MM.1S (cell line): ENCODE measurements around the gene EGFLAM.

Experiments
- DNase-seq: peaks from one replicate; pipeline ENCODE4 v3.0.0-alpha.2; 2015
- H2AFZ ChIP-seq: fragments of 300-600 bp; sonication (generic); 2 replicates; pipeline ENCODE4 v1.6.0; 2016; ENCODE audit warnings: antibody characterized with exemption, low read length
- H3F3A ChIP-seq: fragments of 300-600 bp; sonication (generic); 2 replicates; pipeline ENCODE4 v1.6.1; 2016; ENCODE audit warnings: mild to moderate bottlenecking, antibody characterized with exemption, low read length, moderate library complexity, mixed read lengths; ENCODE audit not compliant: insufficient read depth
- H3K27ac ChIP-seq: fragments of 300-600 bp; sonication (generic); 2 replicates; pipeline ENCODE4 v1.5.1; 2016; ENCODE audit warnings: mild to moderate bottlenecking, low read length
- H3K27me3 ChIP-seq: fragments of 300-600 bp; sonication (generic); replicated peaks from 2 replicates; pipeline ENCODE4 v1.6.0; 2016; ENCODE audit warnings: low read length; ENCODE audit not compliant: insufficient read depth
- H3K36me3 ChIP-seq: fragments of 300-600 bp; sonication (generic); replicated peaks from 2 replicates; pipeline ENCODE4 v1.6.1; 2016; ENCODE audit warnings: mild to moderate bottlenecking, low read length, mixed read lengths; ENCODE audit not compliant: insufficient read depth
- H3K4me1 ChIP-seq: fragments of 300-600 bp; sonication (generic); 2 replicates; pipeline ENCODE4 v1.6.1; 2016; ENCODE audit warnings: low read length, mixed read lengths
- H3K4me2 ChIP-seq: fragments of 300-600 bp; sonication (generic); 2 replicates; pipeline ENCODE4 v1.6.0; 2016; ENCODE audit warnings: low read depth, low read length
- H3K4me3 ChIP-seq: fragments of 300-600 bp; sonication (generic); 2 replicates; pipeline ENCODE4 v1.5.1; 2016; ENCODE audit warnings: low read length, mixed read lengths
- H3K79me2 ChIP-seq: fragments of 300-600 bp; sonication (generic); 2 replicates; pipeline ENCODE4 v1.6.1; 2016; ENCODE audit warnings: mixed run types, low read length, mixed read lengths
- H3K9ac ChIP-seq: fragments of 300-600 bp; sonication (generic); 2 replicates; pipeline ENCODE4 v1.6.1; 2016; ENCODE audit warnings: low read length, mixed read lengths
- H3K9me2 ChIP-seq: fragments of 300-600 bp; sonication (generic); replicated peaks from 2 replicates; pipeline ENCODE4 v1.6.1; 2016; ENCODE audit warnings: mild to moderate bottlenecking, low read length, mixed read lengths; ENCODE audit not compliant: insufficient read depth
- H3K9me3 ChIP-seq: fragments of 300-600 bp; sonication (generic); replicated peaks from 2 replicates; pipeline ENCODE4 v1.6.1; 2016; ENCODE audit warnings: mild to moderate bottlenecking, low read length, mixed read lengths; ENCODE audit not compliant: insufficient read depth
- H4K20me1 ChIP-seq: fragments of 300-600 bp; sonication (generic); 2 replicates; pipeline ENCODE4 v1.6.1; 2016; ENCODE audit warnings: mild to moderate bottlenecking, low read length, moderate library complexity, mixed read lengths; ENCODE audit not compliant: insufficient read depth
- CTCF ChIP-seq: fragments of 300-600 bp; sonication (generic); IDR thresholded peaks from 2 replicates; pipeline ENCODE4 v1.5.1; 2016; ENCODE audit warnings: antibody characterized with exemption, low read length, mixed read lengths
- EZH2 ChIP-seq: fragments of 300-600 bp; sonication (generic); optimal IDR thresholded peaks from 2 replicates; pipeline ENCODE3; 2017; ENCODE audit warnings: low read depth, mild to moderate bottlenecking, antibody characterized with exemption, low read length, mixed read lengths
- EZH2phosphoT487 ChIP-seq: fragments of 300-600 bp; sonication (generic); IDR thresholded peaks from 2 replicates; pipeline ENCODE4 v1.6.1; 2018; ENCODE audit warnings: antibody characterized with exemption, low read length

EGFLAM gene

GRCh38 chr5:38463634-38464521 is 205.5 kb downstream of the EGFLAM start:
- Histone ChIP-seq H3K4me3 (0 out of 2 replicates have a peak overlapping the region, but pooled peaks have one; percentile 24), H3K4me1 (peaks cover 30% of the 10 kb centered on the region), H3K4me2 (peak overlapping the region; percentile 66), H2AFZ (no peak overlapping the region), H4K20me1 (no peaks in the 10 kb centered on the region), H3K9ac (no peak overlapping the region), H3K9me2 (no peaks in the 10 kb centered on the region), H3K27me3 (peaks cover 4% of the 10 kb centered on the region; the same call in 1 of the 2 replicates), H3K36me3 (no peaks in the 10 kb centered on the region), H3F3A (peaks cover 3% of the 10 kb centered on the region; the same call in 1 of the 2 replicates), H3K27ac (peak overlapping the region; percentile 6; the same call in 1 of the 2 replicates), H3K79me2 (no peaks in the 10 kb centered on the region), H3K9me3 (no peaks in the 10 kb centered on the region)
- DNase-seq = peak; percentile 45
- no peak for TF ChIP-seq EZH2phosphoT487
- TF ChIP-seq EZH2 = no peak
- no peak for TF ChIP-seq CTCF

GRCh38 chr5:38465061-38465460 is 206.7 kb downstream of the EGFLAM start:
- DNase-seq = no peak
- Histone ChIP-seq H3K27ac (no peak overlapping the region), H3F3A (peaks cover 3% of the 10 kb centered on the region; the same call in 1 of the 2 replicates), H3K9me3 (no peaks in the 10 kb centered on the region), H3K9me2 (no peaks in the 10 kb centered on the region), H4K20me1 (no peaks in the 10 kb centered on the region), H3K4me2 (no peak overlapping the region), H3K9ac (no peak overlapping the region), H3K79me2 (no peaks in the 10 kb centered on the region), H3K4me3 (no peak overlapping the region), H3K4me1 (peaks cover 30% of the 10 kb centered on the region), H3K36me3 (no peaks in the 10 kb centered on the region), H3K27me3 (peaks cover 4% of the 10 kb centered on the region; the same call in 1 of the 2 replicates), H2AFZ (no peak overlapping the region)
- TF ChIP-seq EZH2phosphoT487 = no peak
- no peak for TF ChIP-seq CTCF
- no peak for TF ChIP-seq EZH2

GRCh38 chr5:38465702-38466423 is 207.5 kb downstream of the EGFLAM start:
- H3K4me2 ChIP-seq = no peak overlapping the region
- no peaks in the 10 kb centered on the region for H3K9me3 ChIP-seq
- H4K20me1 ChIP-seq = no peaks in the 10 kb centered on the region
- no peak overlapping the region for H3K4me3 ChIP-seq
- peaks cover 3% of the 10 kb centered on the region; the same call in 1 of the 2 replicates for H3F3A ChIP-seq
- no peaks in the 10 kb centered on the region for H3K9me2 ChIP-seq
- H3K9ac ChIP-seq = no peak overlapping the region
- H3K27me3 ChIP-seq = peaks cover 4% of the 10 kb centered on the region; the same call in 1 of the 2 replicates
- no peak overlapping the region for H3K27ac ChIP-seq
- H3K4me1 ChIP-seq = peaks cover 30% of the 10 kb centered on the region
- H3K36me3 ChIP-seq = no peaks in the 10 kb centered on the region
- H2AFZ ChIP-seq = no peak overlapping the region
- TF ChIP-seq EZH2 (no peak), EZH2phosphoT487 (no peak), CTCF (no peak)
- no peak for DNase-seq
- no peaks in the 10 kb centered on the region for H3K79me2 ChIP-seq
